Measurements from ENCODE around the gene ACTG1. TPM values are rescaled to one million over a fixed set of nuclear protein-coding genes. Genes with fewer than 3 reads are reported as not detected.

Gene ACTG1
- total RNA-seq, 2 experiments from 2014 or later = 2,707 to 2,894 TPM

DNA sequence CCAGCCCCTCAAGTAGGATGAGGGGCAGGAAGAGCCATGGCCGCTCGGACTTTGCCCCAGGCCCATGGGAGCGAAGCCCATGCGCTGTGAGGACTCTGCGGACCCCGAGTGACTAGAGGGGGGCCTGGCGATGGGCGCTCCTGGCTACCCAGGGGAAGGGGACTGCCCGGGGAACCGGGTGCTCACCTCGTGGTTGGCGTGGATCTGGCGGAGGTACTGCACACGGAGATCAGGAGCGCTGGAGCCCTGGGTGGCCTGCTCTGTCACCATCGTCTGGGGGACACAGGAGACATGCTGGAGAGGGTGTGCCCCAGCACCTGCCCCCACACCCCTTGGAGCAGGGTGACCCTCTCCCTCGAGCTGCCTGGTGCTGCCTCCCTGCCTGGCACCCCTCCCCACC is 28.5 kb upstream of the ACTG1 start:
- H3K36me3 ChIP-seq (ENCODE audit: insufficient read depth, low read length) = peaks cover 48% of the 10 kb centered on the region
- BruUV-seq (replicated peaks) = no TSS peak
- POLR2A ChIA-PET = no interaction called here

GRCh38 chr17:81540676-81541027 is 28.1 kb upstream of the ACTG1 start:
- CTCF ChIA-PET (ENCODE audit: unreplicated experiment) = no interaction called here
- POLR2A ChIA-PET = no interaction called here
- Histone ChIP-seq H3K9me3 (ENCODE audit: low read length) (no peaks in the 10 kb centered on the region), H3K4me2 (ENCODE audit: low read length) (no peak overlapping the region), H3K27ac (ENCODE audit: low read depth, low read length, poor library complexity, severe bottlenecking) (no peak overlapping the region), H3K36me3 (ENCODE audit: insufficient read depth, low read length) (peaks cover 44% of the 10 kb centered on the region), H3K79me2 (ENCODE audit: insufficient read depth, low read depth, low read length) (no peaks in the 10 kb centered on the region), H3K4me1 (ENCODE audit: insufficient read depth, low read length, poor library complexity, severe bottlenecking) (no peaks in the 10 kb centered on the region), H3K4me3 (ENCODE audit: low read depth, low read length, poor library complexity, severe bottlenecking) (no peak overlapping the region), H4K20me1 (ENCODE audit: insufficient read depth, low read length) (no peaks in the 10 kb centered on the region), H2AFZ (ENCODE audit: low read length) (no peak overlapping the region), H3K9me2 (ENCODE audit: insufficient read depth, low read length) (no peaks in the 10 kb centered on the region)
- no peak for DNase-seq (ENCODE audit: low spot score)
- no TSS peak for BruUV-seq (replicated peaks)
- TF ChIP-seq CTCF (conservative IDR thresholded peaks at IDR 0.05; ENCODE audit: low read length) = no peak
- no peak for TF ChIP-seq EZH2phosphoT487 (IDR thresholded peaks at IDR 0.05; ENCODE audit: borderline replicate concordance, low read depth, low read length)
- intact Hi-C loops (cut with micrococcal nuclease; ENCODE audit: unreplicated experiment) = no loop called here

More for the DNA sequence above, 28.5 kb upstream of the ACTG1 start:
- H3K4me3 ChIP-seq (ENCODE audit: low read depth, low read length, poor library complexity, severe bottlenecking) = no peak overlapping the region
- intact Hi-C loops (cut with micrococcal nuclease; ENCODE audit: unreplicated experiment) = no loop called here
- H3K27ac ChIP-seq (ENCODE audit: low read depth, low read length, poor library complexity, severe bottlenecking) = no peak overlapping the region
- H3K4me1 ChIP-seq (ENCODE audit: insufficient read depth, low read length, poor library complexity, severe bottlenecking) = no peaks in the 10 kb centered on the region
- H3K4me2 ChIP-seq (ENCODE audit: low read length) = no peak overlapping the region
- no peaks in the 10 kb centered on the region for H3K79me2 ChIP-seq (ENCODE audit: insufficient read depth, low read depth, low read length)
- no peaks in the 10 kb centered on the region for H3K9me3 ChIP-seq (ENCODE audit: low read length)
- no peak for TF ChIP-seq CTCF (conservative IDR thresholded peaks at IDR 0.05; ENCODE audit: low read length)
- TF ChIP-seq EZH2phosphoT487 (IDR thresholded peaks at IDR 0.05; ENCODE audit: borderline replicate concordance, low read depth, low read length) = no peak
- CTCF ChIA-PET (ENCODE audit: unreplicated experiment) = no interaction called here
- H2AFZ ChIP-seq (ENCODE audit: low read length) = no peak overlapping the region
- no peak for DNase-seq (ENCODE audit: low spot score)
- H4K20me1 ChIP-seq (ENCODE audit: insufficient read depth, low read length) = no peaks in the 10 kb centered on the region
- H3K9me2 ChIP-seq (ENCODE audit: insufficient read depth, low read length) = no peaks in the 10 kb centered on the region

- ChIA-PET POLR2A (no interaction called here), CTCF (ENCODE audit: unreplicated experiment) (no interaction called here)
- no peak for TF ChIP-seq EZH2phosphoT487 (IDR thresholded peaks at IDR 0.05; ENCODE audit: borderline replicate concordance, low read depth, low read length)
- TF ChIP-seq CTCF (conservative IDR thresholded peaks at IDR 0.05; ENCODE audit: low read length) = no peak
- Histone ChIP-seq H4K20me1 (ENCODE audit: insufficient read depth, low read length) (no peaks in the 10 kb centered on the region), H3K79me2 (ENCODE audit: insufficient read depth, low read depth, low read length) (no peaks in the 10 kb centered on the region), H2AFZ (ENCODE audit: low read length) (no peak overlapping the region), H3K4me3 (ENCODE audit: low read depth, low read length, poor library complexity, severe bottlenecking) (no peak overlapping the region), H3K4me1 (ENCODE audit: insufficient read depth, low read length, poor library complexity, severe bottlenecking) (no peaks in the 10 kb centered on the region), H3K9me3 (ENCODE audit: low read length) (no peaks in the 10 kb centered on the region), H3K4me2 (ENCODE audit: low read length) (no peak overlapping the region), H3K27ac (ENCODE audit: low read depth, low read length, poor library complexity, severe bottlenecking) (no peak overlapping the region), H3K36me3 (ENCODE audit: insufficient read depth, low read length) (peaks cover 38% of the 10 kb centered on the region), H3K9me2 (ENCODE audit: insufficient read depth, low read length) (no peaks in the 10 kb centered on the region)
- BruUV-seq (replicated peaks) = TSS peak; percentile 59
- intact Hi-C loops (cut with micrococcal nuclease; ENCODE audit: unreplicated experiment) = no loop called here
- no peak for DNase-seq (ENCODE audit: low spot score)
Observed at GRCh38 chr17:81539961-81540675, 27.5 kb upstream of the ACTG1 start.
